SJSA1 (cell line): Measurements from ENCODE around the gene CRABP1. TPM values are rescaled to one million over a fixed set of nuclear protein-coding genes. Genes with fewer than 3 reads are reported as not detected.

Experiments
- DNase-seq, 2 experiments: peaks; one replicate each; pipeline ENCODE4 v3.0.0-alpha.2; 2015 to 2020; ENCODE audit warnings: low spot score in 2 of 2, low read depth in 1 of 2
- H3K27ac ChIP-seq: fragments of 250-450 bp; sonication (Bioruptor Pico); 2 replicates; pipeline ENCODE4 v1.5.1; 2020; ENCODE audit warnings: mild to moderate bottlenecking, moderate library complexity
- H3K27me3 ChIP-seq: fragments of 250-450 bp; sonication (Bioruptor Pico); replicated peaks from 2 replicates; pipeline ENCODE4 v1.5.1; 2020; ENCODE audit warnings: mild to moderate bottlenecking, moderate library complexity
- H3K36me3 ChIP-seq: fragments of 250-450 bp; sonication (Bioruptor Pico); 2 replicates; pipeline ENCODE4 v1.5.1; 2020; ENCODE audit warnings: mild to moderate bottlenecking
- H3K4me1 ChIP-seq: fragments of 250-450 bp; sonication (Bioruptor Pico); replicated peaks from 2 replicates; pipeline ENCODE4 v1.6.1; 2021; ENCODE audit warnings: mild to moderate bottlenecking
- H3K4me3 ChIP-seq: fragments of 250-450 bp; sonication (Bioruptor Pico); 2 replicates; pipeline ENCODE4 v1.5.1; 2020; ENCODE audit warnings: mild to moderate bottlenecking
- H3K9me3 ChIP-seq: fragments of 250-450 bp; sonication (Bioruptor Pico); replicated peaks from 2 replicates; pipeline ENCODE4 v1.5.1; 2020; ENCODE audit warnings: mild to moderate bottlenecking
- total RNA-seq: library from RNA; depleted of rRNA; stranded (reverse); fragments of >200 nt; shearing (Covaris generic); gene quantifications from 2 replicates; pipeline ENCODE4 v1.2.3, GENCODE V29; 2014

CRABP1 gene
- total RNA-seq, 1 experiment from 2014 or later: not detected

- DNase-seq: no peak
- H3K27ac ChIP-seq: no peak overlapping the region
- H3K27me3 ChIP-seq: peaks cover 4% of the 10 kb centered on the region
- H3K36me3 ChIP-seq: no peaks in the 10 kb centered on the region
- H3K4me3 ChIP-seq: no peak overlapping the region
- no peaks in the 10 kb centered on the region for H3K9me3 ChIP-seq
- H3K4me1 ChIP-seq: no peaks in the 10 kb centered on the region
Observed at GRCh38 chr15:78387246-78388037, 47.3 kb downstream of the CRABP1 start.

DNA sequence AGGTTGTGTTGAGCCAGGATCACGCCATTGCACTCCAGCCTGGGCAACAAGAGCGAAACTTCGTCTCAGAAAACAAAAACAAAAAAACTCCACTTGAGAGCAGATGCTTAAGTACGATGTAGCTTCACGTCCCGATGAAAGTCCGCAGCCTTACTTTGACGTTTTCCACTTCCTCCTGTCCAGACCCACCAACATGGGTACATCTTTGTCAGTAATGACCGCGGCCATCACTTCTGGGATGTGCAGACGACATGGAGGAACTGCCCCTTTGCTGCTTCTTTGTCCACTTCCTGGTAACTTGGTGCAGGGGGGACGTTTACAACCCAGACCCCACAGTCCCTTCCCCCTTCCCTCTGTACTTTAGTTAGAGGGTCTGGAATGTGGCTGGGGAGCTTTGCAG lies 48.7 kb downstream of the CRABP1 start:
- H3K27me3 ChIP-seq: no peaks in the 10 kb centered on the region; the same call in none of the 2 replicates

GRCh38 chr15:78389322-78389721 lies 49.2 kb downstream of the CRABP1 start:
- no peak for DNase-seq
- Histone ChIP-seq H3K27me3 (no peaks in the 10 kb centered on the region; the same call in none of the 2 replicates), H3K27ac (no peak overlapping the region), H3K36me3 (no peaks in the 10 kb centered on the region), H3K9me3 (no peaks in the 10 kb centered on the region), H3K4me3 (no peak overlapping the region), H3K4me1 (no peaks in the 10 kb centered on the region)

More for the DNA sequence above, 48.7 kb downstream of the CRABP1 start:
- no peak overlapping the region for H3K4me3 ChIP-seq
- no peaks in the 10 kb centered on the region for H3K36me3 ChIP-seq
- no peak overlapping the region for H3K27ac ChIP-seq
- no peaks in the 10 kb centered on the region for H3K4me1 ChIP-seq
- no peak for DNase-seq
- no peaks in the 10 kb centered on the region for H3K9me3 ChIP-seq

DNA sequence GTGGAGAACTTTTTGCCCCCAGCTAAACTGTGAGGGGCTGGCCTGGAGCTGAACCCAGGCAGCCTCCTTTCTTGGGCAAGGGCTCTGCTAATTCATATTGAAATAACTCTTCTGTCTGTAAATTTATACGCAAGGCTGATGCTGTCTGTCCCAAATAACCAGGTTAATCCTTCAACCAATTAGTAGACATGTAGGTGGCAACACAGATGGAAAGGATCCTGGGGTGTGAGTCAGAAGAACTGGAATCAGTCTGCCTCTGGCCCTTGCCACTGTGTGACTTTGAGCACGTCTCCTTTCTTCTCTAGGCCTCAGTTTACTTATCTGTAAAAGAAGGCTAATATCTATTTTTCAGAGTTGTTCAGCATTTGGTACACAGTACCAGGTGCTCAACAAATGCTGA lies 49.6 kb downstream of the CRABP1 start:
- Histone ChIP-seq H3K4me1 (no peaks in the 10 kb centered on the region), H3K36me3 (no peaks in the 10 kb centered on the region), H3K27ac (no peak overlapping the region), H3K4me3 (no peak overlapping the region), H3K27me3 (no peaks in the 10 kb centered on the region; the same call in none of the 2 replicates), H3K9me3 (no peaks in the 10 kb centered on the region)
- DNase-seq: no peak

DNA sequence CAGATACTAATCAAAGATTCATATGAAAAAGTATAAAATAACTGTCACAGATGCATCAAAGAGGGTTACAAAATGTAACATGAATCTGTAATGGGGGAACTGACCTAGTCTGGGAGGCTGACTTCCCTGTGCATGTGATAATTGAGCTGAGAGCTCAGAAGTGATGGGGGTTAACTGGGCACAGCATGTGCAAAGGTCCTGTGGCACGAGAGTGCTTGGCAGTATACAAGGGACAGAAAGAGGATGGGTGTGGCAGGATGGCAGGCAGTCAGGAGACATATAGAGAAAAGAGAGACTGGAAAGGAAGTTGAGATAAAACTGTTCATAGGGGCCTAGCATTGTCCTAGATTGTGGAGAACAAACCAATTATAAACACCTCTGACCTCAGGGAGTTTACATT lies 50.1 kb downstream of the CRABP1 start:
- no peaks in the 10 kb centered on the region for H3K36me3 ChIP-seq
- no peak for DNase-seq
- no peak overlapping the region for H3K4me3 ChIP-seq
- no peaks in the 10 kb centered on the region for H3K4me1 ChIP-seq
- H3K9me3 ChIP-seq: no peaks in the 10 kb centered on the region
- H3K27ac ChIP-seq: no peak overlapping the region
- no peaks in the 10 kb centered on the region; the same call in none of the 2 replicates for H3K27me3 ChIP-seq

DNA sequence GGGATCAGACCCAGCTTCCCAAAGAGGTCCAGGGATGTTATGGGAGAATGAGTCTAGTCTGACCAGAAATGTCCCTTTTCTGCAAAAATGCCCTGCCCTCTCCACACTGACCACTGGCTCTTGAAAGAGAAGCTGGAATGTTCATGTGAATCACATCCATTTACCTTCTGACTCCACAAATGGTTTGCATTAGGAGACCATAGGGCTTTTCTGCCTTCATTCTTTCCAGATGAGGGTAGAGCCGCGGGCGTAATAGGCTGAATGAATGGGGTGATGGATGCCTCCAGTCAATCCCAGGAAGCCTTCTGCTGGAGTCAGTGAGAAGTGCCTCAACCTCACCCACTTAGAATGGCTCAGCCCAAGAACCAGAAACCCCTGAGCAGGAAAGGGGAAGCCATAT lies 50.7 kb downstream of the CRABP1 start:
- no peak for DNase-seq
- Histone ChIP-seq H3K27me3 (no peaks in the 10 kb centered on the region; the same call in 1 of the 2 replicates), H3K27ac (no peak overlapping the region)

DNA sequence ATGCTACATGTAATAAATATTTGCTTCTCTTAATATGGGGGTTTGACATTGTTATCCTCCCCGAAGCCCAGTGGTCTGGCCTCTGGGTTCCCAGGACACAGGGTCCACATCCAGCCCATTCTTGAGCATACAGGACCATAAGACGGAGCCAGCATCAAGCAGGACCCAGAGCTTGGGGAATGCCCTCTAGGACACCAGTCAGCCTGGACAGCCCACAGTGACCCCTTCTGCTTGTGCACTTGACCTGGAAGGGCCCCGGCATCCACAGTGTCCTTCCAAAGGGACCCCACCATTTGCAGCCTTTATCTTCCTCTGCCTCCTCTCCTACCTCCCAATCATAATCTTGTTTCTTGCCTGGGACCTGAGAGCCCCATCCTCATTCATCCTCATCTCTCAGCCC lies 51.6 kb downstream of the CRABP1 start:
- Histone ChIP-seq H3K27ac (no peak overlapping the region), H3K36me3 (no peaks in the 10 kb centered on the region), H3K4me1 (no peaks in the 10 kb centered on the region), H3K27me3 (peaks cover 4% of the 10 kb centered on the region; the same call in 1 of the 2 replicates), H3K9me3 (no peaks in the 10 kb centered on the region), H3K4me3 (no peak overlapping the region)
- no peak for DNase-seq

More for the DNA sequence above, 50.7 kb downstream of the CRABP1 start:
- H3K4me3 ChIP-seq: no peak overlapping the region
- no peaks in the 10 kb centered on the region for H3K9me3 ChIP-seq
- no peaks in the 10 kb centered on the region for H3K4me1 ChIP-seq
- no peaks in the 10 kb centered on the region for H3K36me3 ChIP-seq

GRCh38 chr15:78392430-78392829 lies 52.3 kb downstream of the CRABP1 start:
- Histone ChIP-seq H3K4me3 (no peak overlapping the region), H3K27ac (no peak overlapping the region), H3K27me3 (peaks cover 6% of the 10 kb centered on the region; the same call in 1 of the 2 replicates), H3K9me3 (no peaks in the 10 kb centered on the region), H3K36me3 (no peaks in the 10 kb centered on the region), H3K4me1 (no peaks in the 10 kb centered on the region)
- no peak for DNase-seq

GRCh38 chr15:78393137-78393536 lies 53.0 kb downstream of the CRABP1 start:
- DNase-seq: no peak
- Histone ChIP-seq H3K27ac (no peak overlapping the region), H3K4me3 (no peak overlapping the region), H3K36me3 (no peaks in the 10 kb centered on the region), H3K9me3 (no peaks in the 10 kb centered on the region), H3K27me3 (peaks cover 6% of the 10 kb centered on the region; the same call in 1 of the 2 replicates), H3K4me1 (no peaks in the 10 kb centered on the region)

GRCh38 chr15:78394026-78394425 lies 53.9 kb downstream of the CRABP1 start:
- no peak for DNase-seq
- Histone ChIP-seq H3K4me1 (no peaks in the 10 kb centered on the region), H3K36me3 (no peaks in the 10 kb centered on the region), H3K27ac (no peak overlapping the region), H3K4me3 (no peak overlapping the region), H3K9me3 (no peaks in the 10 kb centered on the region), H3K27me3 (peaks cover 6% of the 10 kb centered on the region; the same call in 1 of the 2 replicates)

DNA sequence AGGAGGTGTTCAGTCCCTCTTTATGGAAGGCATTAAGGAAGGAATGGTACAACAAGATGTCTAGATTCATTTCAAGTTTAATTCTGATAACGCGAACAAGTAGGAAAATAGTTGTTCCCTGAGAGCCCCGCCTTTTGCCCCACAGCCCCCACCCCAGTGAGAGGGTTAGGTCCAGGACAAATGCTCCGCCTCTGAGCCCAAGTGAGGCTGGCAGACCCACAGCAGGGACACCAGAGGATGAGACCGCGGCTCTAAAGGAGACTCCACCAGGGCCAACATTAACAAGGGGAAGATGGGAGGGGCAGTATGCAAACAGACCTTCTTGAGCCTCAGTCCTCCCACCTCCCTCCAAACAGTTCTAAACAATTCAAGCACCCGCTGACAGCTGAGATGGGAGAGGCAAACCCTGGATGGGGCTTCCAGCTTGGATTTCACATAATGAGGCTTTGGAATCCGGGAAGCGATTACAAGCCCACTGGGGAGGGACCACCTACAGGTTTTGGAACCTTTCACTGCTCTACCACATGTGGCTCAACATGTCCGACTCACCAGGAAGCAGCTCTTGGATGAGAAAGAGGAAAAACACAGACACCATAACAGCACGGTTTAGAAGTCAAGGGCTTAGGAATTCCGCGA lies 54.9 kb downstream of the CRABP1 start:
- DNase-seq: no peak
- Histone ChIP-seq H3K4me3 (no peak overlapping the region), H3K36me3 (no peaks in the 10 kb centered on the region), H3K27ac (no peak overlapping the region), H3K9me3 (no peaks in the 10 kb centered on the region), H3K4me1 (no peaks in the 10 kb centered on the region), H3K27me3 (peaks cover 6% of the 10 kb centered on the region; the same call in 1 of the 2 replicates)

- no peaks in the 10 kb centered on the region for H3K9me3 ChIP-seq
- no peak for DNase-seq
- H3K36me3 ChIP-seq: no peaks in the 10 kb centered on the region
- H3K27me3 ChIP-seq: peaks cover 6% of the 10 kb centered on the region; the same call in 1 of the 2 replicates
- no peak overlapping the region for H3K4me3 ChIP-seq
- no peak overlapping the region for H3K27ac ChIP-seq
- no peaks in the 10 kb centered on the region for H3K4me1 ChIP-seq
Observed at GRCh38 chr15:78396186-78396814, 56.1 kb downstream of the CRABP1 start.

GRCh38 chr15:78396976-78397375 lies 56.8 kb downstream of the CRABP1 start:
- no peak overlapping the region for H3K4me3 ChIP-seq
- no peaks in the 10 kb centered on the region for H3K4me1 ChIP-seq
- H3K27ac ChIP-seq: no peak overlapping the region
- peaks cover 6% of the 10 kb centered on the region; the same call in 1 of the 2 replicates for H3K27me3 ChIP-seq
- no peak for DNase-seq
- no peaks in the 10 kb centered on the region for H3K9me3 ChIP-seq
- no peaks in the 10 kb centered on the region for H3K36me3 ChIP-seq

DNA sequence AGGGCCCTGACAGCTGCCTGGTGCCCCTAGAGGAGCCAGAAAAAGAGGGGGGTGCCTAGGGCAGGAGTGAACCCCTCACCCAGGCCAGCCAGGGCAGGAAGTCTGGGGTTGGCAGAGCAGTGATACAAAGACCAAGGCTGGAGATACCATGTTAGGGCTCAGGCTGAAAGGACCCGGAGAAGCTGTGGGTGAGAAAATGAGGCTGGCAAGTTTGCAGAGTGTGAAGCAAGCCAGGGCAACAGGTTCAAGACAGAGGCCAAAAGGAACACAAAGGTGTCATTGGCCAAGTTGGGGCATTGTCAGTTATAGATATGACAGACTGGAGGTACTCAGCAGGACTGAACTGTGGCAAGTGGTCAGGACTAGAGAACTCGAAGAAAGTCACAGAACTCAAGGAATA lies 57.2 kb downstream of the CRABP1 start:
- Histone ChIP-seq H3K4me3 (no peak overlapping the region), H3K36me3 (no peaks in the 10 kb centered on the region), H3K27ac (no peak overlapping the region), H3K27me3 (peaks cover 6% of the 10 kb centered on the region; the same call in 1 of the 2 replicates), H3K4me1 (no peaks in the 10 kb centered on the region), H3K9me3 (no peaks in the 10 kb centered on the region)
- DNase-seq: no peak
